Sigmoid colon (tissue), 4 donors: ENCODE results near the gene AUTS2.

Source experiments
- CTCF ChIP-seq, 4 experiments: fragments of 450-650 bp in 3 of 4; fragments of 200-600 bp in 1 of 4; IDR thresholded peaks; one replicate each; pipeline ENCODE4 v1.5.1; 2016 to 2019; ENCODE audit warnings: antibody characterized with exemption in 4 of 4, mild to moderate bottlenecking in 3 of 4, moderate library complexity in 2 of 4
- EP300 ChIP-seq, 4 donors: sonication (generic); formaldehyde crosslinking; IDR thresholded peaks; one replicate each; pipeline ENCODE4 v1.6.1; 2017; ENCODE audit warnings: antibody characterized with exemption in 4 of 4
- POLR2A ChIP-seq, 2 donors: fragments of 450-650 bp; IDR thresholded peaks; one replicate each; pipeline ENCODE4 v1.6.1; 2016; ENCODE audit warnings: antibody characterized with exemption in 2 of 2, mild to moderate bottlenecking in 2 of 2, moderate library complexity in 2 of 2
- POLR2AphosphoS5 ChIP-seq, 4 donors: sonication (generic); formaldehyde crosslinking; IDR thresholded peaks; one replicate each; pipeline ENCODE4 v1.6.1; 2017; ENCODE audit warnings: antibody characterized with exemption in 4 of 4

- TF ChIP-seq CTCF (IDR thresholded peaks at IDR 0.05) (no peak), POLR2A (IDR thresholded peaks at IDR 0.05) (no peak), POLR2AphosphoS5 (IDR thresholded peaks at IDR 0.05) (no peak), EP300 (IDR thresholded peaks at IDR 0.05) (no peak)
Observed at GRCh38 chr7:70069977-70070376, 471.7 kb downstream of the AUTS2 start.
